Transverse colon (tissue), 4 donors: ENCODE measurements around the gene EDN2.

Source experiments
- POLR2A ChIP-seq: fragments of 450-650 bp; IDR thresholded peaks from one replicate; pipeline ENCODE4 v1.6.1; 2016; ENCODE audit warnings: antibody characterized with exemption, mild to moderate bottlenecking, moderate library complexity
- POLR2AphosphoS5 ChIP-seq, 3 donors: sonication (generic); formaldehyde crosslinking; IDR thresholded peaks; one replicate each; pipeline ENCODE4 v1.6.1; 2016; ENCODE audit warnings: antibody characterized with exemption in 3 of 3
- TF ChIP-seq, protein P1 (sequence below), 5 experiments: fragments of 200-600 bp in 3 of 5; fragments of 450-650 bp in 2 of 5; sonication (generic) in 3 of 5; IDR thresholded peaks; 1 replicate in 2 of 5; 2 replicates in 3 of 5; pipeline ENCODE4 v1.5.1; 2016 to 2017; ENCODE audit warnings: antibody characterized with exemption in 5 of 5, inconsistent platforms in 3 of 5, mild to moderate bottlenecking in 2 of 5, moderate library complexity in 1 of 5

DNA sequence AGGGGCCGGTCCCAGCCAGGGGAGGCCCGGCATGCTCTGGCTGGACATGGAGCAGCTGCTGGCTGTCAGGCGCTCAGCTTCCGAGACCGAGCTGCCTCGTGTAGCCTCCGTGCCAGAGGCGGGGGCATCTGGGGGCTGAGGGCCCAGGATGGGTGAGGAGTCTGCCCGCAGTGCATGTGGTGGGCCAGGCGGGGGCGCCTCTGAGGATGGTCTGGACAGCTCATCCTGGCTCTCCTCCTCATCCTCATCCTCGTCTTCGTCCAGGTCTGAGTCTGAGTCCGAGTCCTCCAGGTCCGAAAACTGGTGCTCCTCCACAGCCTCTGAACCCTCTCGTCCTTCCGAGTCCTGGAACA is 28.9 kb upstream of the EDN2 start:
- TF ChIP-seq POLR2A: no peak
- TF ChIP-seq, protein P1, sequence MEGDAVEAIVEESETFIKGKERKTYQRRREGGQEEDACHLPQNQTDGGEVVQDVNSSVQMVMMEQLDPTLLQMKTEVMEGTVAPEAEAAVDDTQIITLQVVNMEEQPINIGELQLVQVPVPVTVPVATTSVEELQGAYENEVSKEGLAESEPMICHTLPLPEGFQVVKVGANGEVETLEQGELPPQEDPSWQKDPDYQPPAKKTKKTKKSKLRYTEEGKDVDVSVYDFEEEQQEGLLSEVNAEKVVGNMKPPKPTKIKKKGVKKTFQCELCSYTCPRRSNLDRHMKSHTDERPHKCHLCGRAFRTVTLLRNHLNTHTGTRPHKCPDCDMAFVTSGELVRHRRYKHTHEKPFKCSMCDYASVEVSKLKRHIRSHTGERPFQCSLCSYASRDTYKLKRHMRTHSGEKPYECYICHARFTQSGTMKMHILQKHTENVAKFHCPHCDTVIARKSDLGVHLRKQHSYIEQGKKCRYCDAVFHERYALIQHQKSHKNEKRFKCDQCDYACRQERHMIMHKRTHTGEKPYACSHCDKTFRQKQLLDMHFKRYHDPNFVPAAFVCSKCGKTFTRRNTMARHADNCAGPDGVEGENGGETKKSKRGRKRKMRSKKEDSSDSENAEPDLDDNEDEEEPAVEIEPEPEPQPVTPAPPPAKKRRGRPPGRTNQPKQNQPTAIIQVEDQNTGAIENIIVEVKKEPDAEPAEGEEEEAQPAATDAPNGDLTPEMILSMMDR (IDR thresholded peaks at IDR 0.05): no peak
- no peak for TF ChIP-seq POLR2AphosphoS5 (IDR thresholded peaks at IDR 0.05)
